KG1 (cell line): ENCODE measurements around the gene PFDN6.
A peak's percentile ranks its signal among the peaks of the same experiment; 100 is the strongest.

Experiments
- DNase-seq: peaks from one replicate; lab custom pipeline; 2025; lab: John Stamatoyannopoulos, UW

Gene PFDN6

DNA sequence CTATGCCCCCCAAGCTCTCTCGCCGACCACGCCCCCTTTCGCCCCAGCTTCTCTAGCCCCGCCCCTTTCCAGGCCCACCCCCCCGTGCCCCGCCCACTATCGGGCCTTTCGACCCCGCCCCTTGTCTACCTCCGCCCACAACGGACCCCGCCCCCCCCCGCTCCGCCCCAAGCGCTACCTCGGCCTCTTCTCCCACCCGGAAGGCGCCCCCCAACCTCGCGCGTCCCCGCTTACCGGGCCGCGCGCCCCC is 27.9 kb downstream of the PFDN6 start:
- DNase-seq, result peak; percentile 50

GRCh38 chr6:33317669-33318425 is 28.4 kb downstream of the PFDN6 start, which contains the start of gene ZBTB22:
Gene ZBTB22 (minus strand): TSS chr6:33317744. CDS start chr6:33316916, 828 bp downstream.
- peak; percentile 97 for DNase-seq

GRCh38 chr6:33318426-33319073 is 29.1 kb downstream of the PFDN6 start:
- DNase-seq, result no peak

DNA sequence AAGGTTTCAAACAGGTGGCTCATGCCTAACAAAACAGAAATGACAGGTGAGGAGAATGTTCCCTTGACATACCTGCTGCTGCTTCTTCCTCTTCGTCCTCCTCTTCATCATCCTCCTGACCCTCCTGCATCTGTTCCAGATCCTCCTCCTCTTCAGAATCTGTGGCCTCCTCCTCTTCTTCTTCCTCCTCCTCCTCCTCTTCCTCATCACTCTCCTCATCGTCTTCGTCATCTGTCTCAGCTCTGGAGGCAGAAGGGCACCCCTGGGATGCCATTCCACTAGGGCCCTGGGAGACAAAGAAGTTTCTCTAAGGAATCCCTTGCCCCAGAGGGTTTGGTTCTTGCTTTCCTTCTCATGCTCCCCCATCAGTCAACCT is 30.5 kb downstream of the PFDN6 start:
- no peak for DNase-seq

- DNase-seq, result no peak
Measured at GRCh38 chr6:33320315-33321181, 31.1 kb downstream of the PFDN6 start.

GRCh38 chr6:33321227-33321626 is 31.8 kb downstream of the PFDN6 start:
- no peak for DNase-seq

GRCh38 chr6:33323623-33323948 is 34.2 kb downstream of the PFDN6 start:
- no peak for DNase-seq

DNA sequence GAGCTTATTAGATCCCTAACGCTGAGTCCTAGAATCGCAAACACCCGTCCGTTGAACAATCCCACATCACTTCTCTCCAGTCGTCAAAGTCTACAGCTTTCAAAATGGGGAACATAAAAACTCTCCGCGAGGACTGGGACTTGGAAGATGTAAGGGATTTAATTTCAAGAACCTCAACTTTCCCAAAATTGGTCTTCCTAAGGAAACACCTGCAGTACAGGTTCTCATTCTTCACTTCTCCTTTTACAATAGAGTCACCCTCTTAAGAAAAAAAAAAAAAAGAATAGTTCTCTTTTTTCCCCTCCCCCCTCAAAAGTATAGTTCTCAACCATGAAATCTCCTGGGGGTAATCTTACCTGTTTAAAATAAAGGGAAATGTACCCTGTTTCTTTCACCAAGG is 34.7 kb downstream of the PFDN6 start:
- no peak for DNase-seq

- no peak for DNase-seq
Measured at GRCh38 chr6:33329058-33329457, 39.7 kb downstream of the PFDN6 start.

DNA sequence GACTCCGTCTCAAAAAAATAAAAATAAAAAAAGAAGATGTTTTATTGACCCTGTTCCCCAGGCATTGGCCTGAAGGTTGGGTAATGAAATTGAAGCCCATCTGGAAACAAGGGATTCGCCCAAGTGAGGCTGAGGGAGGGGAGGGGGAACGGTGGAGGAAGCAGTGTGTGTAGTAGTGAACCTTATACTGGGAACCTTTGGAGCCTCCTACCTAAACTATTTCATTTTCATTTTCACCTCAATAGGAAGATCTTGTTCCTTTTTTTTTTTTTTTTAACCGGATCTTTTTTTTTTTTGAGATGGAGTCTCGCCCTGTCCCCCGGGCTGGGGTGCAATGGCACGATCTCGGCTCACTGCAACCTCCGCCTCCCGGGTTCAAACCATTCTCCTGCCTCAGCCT is 41.3 kb downstream of the PFDN6 start:
- DNase-seq, result no peak

DNA sequence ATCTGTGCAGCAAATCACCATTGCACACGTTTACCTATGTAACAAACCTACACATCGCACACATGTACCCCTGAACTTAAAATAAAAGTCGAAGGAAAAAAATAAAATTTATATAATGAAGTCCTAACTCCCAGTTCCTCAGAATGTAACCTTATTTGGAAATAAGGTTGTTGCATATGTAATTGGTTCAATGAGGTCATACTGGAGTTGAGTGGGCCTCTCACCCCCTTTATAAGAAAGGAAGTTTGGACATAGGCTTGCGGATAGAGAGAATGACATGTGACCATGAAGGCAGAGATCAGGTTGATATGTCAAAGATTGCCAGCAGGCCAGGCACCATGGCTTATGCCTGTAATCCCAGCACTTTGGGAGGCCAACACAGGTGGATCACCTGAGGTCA is 44.3 kb downstream of the PFDN6 start:
- no peak for DNase-seq

- DNase-seq, result no peak
Measured at GRCh38 chr6:33335916-33336315, 46.5 kb downstream of the PFDN6 start.

- DNase-seq, result no peak
Measured at GRCh38 chr6:33336495-33336894, 47.1 kb downstream of the PFDN6 start.

DNA sequence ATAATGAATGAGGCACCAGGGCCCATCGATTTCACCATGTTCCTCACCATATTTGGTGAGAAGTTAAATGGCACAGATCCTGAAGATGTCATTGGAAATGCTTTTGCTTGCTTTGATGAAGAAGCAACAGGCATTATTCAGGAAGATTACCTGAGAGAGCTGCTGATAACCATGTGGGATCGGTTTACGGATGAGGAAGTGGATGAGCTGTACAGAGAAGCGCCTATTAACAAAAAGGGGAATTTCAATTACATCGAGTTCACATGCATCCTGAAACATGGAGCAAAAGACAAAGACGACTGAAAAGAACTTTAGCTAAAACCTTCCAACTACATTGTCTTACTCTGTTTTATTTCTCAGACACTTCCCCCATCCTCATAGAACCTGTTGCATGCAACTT is 49.8 kb downstream of the PFDN6 start:
- DNase-seq, result no peak
